K562 (cell line): Measurements from ENCODE around the gene NAP1L4. TPM values are rescaled to one million over a fixed set of nuclear protein-coding genes. Genes with fewer than 3 reads are reported as not detected.

Experiments
- ATAC-seq: fragments of 200-7000 bp; cut with Tn5 transposase; 3 replicates; pipeline ENCODE4 v1.9.1; 2020; ENCODE audit warnings: moderate library complexity
- BruUV-seq: library from RNA; stranded (reverse); fragments of 400-500 nt; replicated peaks from 2 replicates; lab custom pipeline; 2021; lab: Mats Ljungman, UMichigan
- CTCF ChIA-PET: fragments of 300-600 bp; formaldehyde crosslinking; extraction: SDS; loops from one replicate; lab custom pipeline; 2021; ENCODE audit warnings: low intra/inter-chr PET ratio; lab: Yijun Ruan, JAX
- POLR2A ChIA-PET: fragments of 300-600, 350-650 bp; sonication (Branson Sonifier 250); formaldehyde crosslinking; extraction: SDS; loops from one replicate; lab custom pipeline; 2021; ENCODE audit warnings: antibody characterized with exemption, inconsistent platforms; lab: Yijun Ruan, JAX
- DNase-seq, 4 experiments: peaks; one replicate each; pipeline versions ENCODE4 v3.0.0 to v3.0.0-alpha.2; 2011 to 2018; ENCODE audit warnings: low spot score in 3 of 4, mixed read lengths in 3 of 4; ENCODE audit errors: extremely low read depth in 1 of 4
- FAIRE-seq: peaks from 2 replicates; lab custom pipeline; 2011; peaks lifted over from hg19 to GRCh38; lab: Jason Lieb, UNC
- H2AFZ ChIP-seq: 2 replicates; pipeline ENCODE4 v1.6.0; 2011; ENCODE audit warnings: low read depth, low read length, control low read depth, inconsistent platforms
- H3K27ac ChIP-seq: fragments of 200-600 bp; 3 replicates; pipeline ENCODE4 v1.8.0; 2011; ENCODE audit warnings: low read depth, mild to moderate bottlenecking, control low read depth, inconsistent platforms, low read length, moderate library complexity, mixed read lengths; ENCODE audit errors: extremely low read depth
- H3K27me3 ChIP-seq, 2 experiments: fragments of 300-600 bp in 1 of 2; 2 replicates in 1 of 2; 3 replicates in 1 of 2; pipeline versions ENCODE4 v1.6.0 to v1.8.0; 2011; ENCODE audit warnings: inconsistent platforms in 2 of 2, low read length in 2 of 2, mild to moderate bottlenecking in 1 of 2, mixed read lengths in 1 of 2, moderate library complexity in 1 of 2; ENCODE audit not compliant: control insufficient read depth in 2 of 2, insufficient read depth in 2 of 2
- H3K36me3 ChIP-seq: fragments of 300-600 bp; 3 replicates; pipeline ENCODE4 v1.8.0; 2011; ENCODE audit warnings: mild to moderate bottlenecking, low read length, inconsistent platforms; ENCODE audit not compliant: control insufficient read depth, insufficient read depth
- H3K4me1 ChIP-seq, 2 experiments: fragments of 200-600 bp in 1 of 2; replicated peaks in 1 of 2; 2 replicates in 1 of 2; 3 replicates in 1 of 2; pipeline versions ENCODE4 v1.5.1 to v1.8.0; 2011; ENCODE audit warnings: inconsistent platforms in 2 of 2, low read length in 2 of 2, mild to moderate bottlenecking in 1 of 2, mixed read lengths in 1 of 2, moderate library complexity in 1 of 2; ENCODE audit not compliant: control insufficient read depth in 2 of 2, insufficient read depth in 2 of 2
- H3K4me2 ChIP-seq: 2 replicates; pipeline ENCODE4 v1.6.1; 2011; ENCODE audit warnings: low read length, control low read depth, inconsistent platforms, mixed read lengths; ENCODE audit not compliant: insufficient read depth
- H3K4me3 ChIP-seq: fragments of 200-600 bp; sonication (generic), shearing (Covaris generic); 2 replicates; pipeline ENCODE4 v1.5.1; 2016; ENCODE audit warnings: control low read depth, inconsistent platforms
- H3K79me2 ChIP-seq: fragments of 200-600 bp; 3 replicates; pipeline ENCODE4 v1.8.0; 2011; ENCODE audit warnings: low read length, inconsistent platforms; ENCODE audit not compliant: control insufficient read depth, insufficient read depth
- H3K9ac ChIP-seq, 2 experiments: 2 replicates each; pipeline versions ENCODE4 v1.6.0 to v1.6.1; 2011; ENCODE audit warnings: low read depth in 2 of 2, low read length in 2 of 2, control low read depth in 1 of 2, inconsistent platforms in 1 of 2, mild to moderate bottlenecking in 1 of 2, mixed read lengths in 1 of 2; ENCODE audit not compliant: insufficient read depth in 1 of 2
- H3K9me1 ChIP-seq: one replicate; pipeline ENCODE4 v1.6.0; 2011; ENCODE audit warnings: inconsistent platforms, mild to moderate bottlenecking, low read length, moderate library complexity; ENCODE audit not compliant: control insufficient read depth, insufficient read depth
- H3K9me3 ChIP-seq: replicated peaks from 2 replicates; pipeline ENCODE4 v1.5.1; 2011; ENCODE audit warnings: low read depth, low read length, inconsistent platforms; ENCODE audit not compliant: control insufficient read depth, insufficient read depth
- H4K20me1 ChIP-seq: replicated peaks from 2 replicates; pipeline ENCODE4 v1.6.1; 2011; ENCODE audit warnings: low read length, inconsistent platforms, mixed read lengths; ENCODE audit not compliant: control insufficient read depth, insufficient read depth
- ASH1L ChIP-seq: fragments of 450-650 bp; IDR thresholded peaks from 2 replicates; pipeline ENCODE4 v1.6.1; 2018; ENCODE audit warnings: borderline replicate concordance, mild to moderate bottlenecking, low read depth; ENCODE audit not compliant: partially characterized antibody
- BCOR ChIP-seq: fragments of 450-650 bp; IDR thresholded peaks from 2 replicates; pipeline ENCODE4 v1.6.1; 2016
- C11orf30 ChIP-seq: fragments of 450-650 bp; IDR thresholded peaks from 2 replicates; pipeline ENCODE4 v1.6.1; 2016; ENCODE audit warnings: low read depth, mild to moderate bottlenecking
- CEBPB ChIP-seq: fragments of 450-650 bp; IDR thresholded peaks from 2 replicates; pipeline ENCODE4 v1.6.1; 2016; ENCODE audit warnings: missing genetic modification characterization, missing compliant biosample characterization
- FOSL1 ChIP-seq: fragments of 200-800 bp; sonication (Bioruptor generic); conservative IDR thresholded peaks from 2 replicates; pipeline ENCODE4 v1.6.1; 2016; ENCODE audit warnings: missing genetic modification characterization, missing compliant biosample characterization
- IFI16 ChIP-seq: fragments of 250-450 bp; sonication (Bioruptor Pico); IDR thresholded peaks from 2 replicates; pipeline ENCODE4 v2.1.2; 2022; ENCODE audit warnings: mild to moderate bottlenecking, inconsistent platforms
- JUND ChIP-seq, 2 experiments: IDR thresholded peaks; 2 replicates in 1 of 2; 3 replicates in 1 of 2; pipeline ENCODE4 v1.6.1; 2011; ENCODE audit warnings: borderline replicate concordance in 2 of 2, low read depth in 2 of 2, low read length in 2 of 2, improper control_type of control experiment in 1 of 2, missing biosample characterization in 1 of 2, missing genetic modification characterization in 1 of 2, missing genetic modification reagents in 1 of 2
- L3MBTL2 ChIP-seq: fragments of 450-650 bp; IDR thresholded peaks from 2 replicates; pipeline ENCODE4 v1.6.1; 2016; ENCODE audit warnings: mild to moderate bottlenecking, moderate library complexity
- NFIC ChIP-seq: fragments of 450-650 bp; IDR thresholded peaks from 2 replicates; pipeline ENCODE4 v1.6.1; 2017; ENCODE audit warnings: mild to moderate bottlenecking, inconsistent platforms
- PRMT5 ChIP-seq: sonication (generic); formaldehyde crosslinking; IDR thresholded peaks from 2 replicates; pipeline ENCODE4 v1.5.0; 2020; ENCODE audit warnings: missing genetic modification reagents
- SMAD1 ChIP-seq: fragments of 150-350 bp; IDR thresholded peaks from 2 replicates; pipeline ENCODE4 v1.6.1; 2014; ENCODE audit warnings: low read length, low read depth; ENCODE audit not compliant: partially characterized antibody
- TBP ChIP-seq: optimal IDR thresholded peaks from 2 replicates; pipeline ENCODE3; 2011; ENCODE audit warnings: low read depth, low read length, improper control_type of control experiment
- THRAP3 ChIP-seq: fragments of 450-650 bp; IDR thresholded peaks from 2 replicates; pipeline ENCODE4 v1.6.1; 2016; ENCODE audit warnings: mild to moderate bottlenecking, inconsistent platforms, borderline replicate concordance
- ZBTB7A ChIP-seq: IDR thresholded peaks from 2 replicates; pipeline ENCODE4 v1.6.1; 2011; ENCODE audit warnings: low read depth, mild to moderate bottlenecking, low read length, moderate library complexity, borderline replicate concordance; ENCODE audit not compliant: control insufficient read depth
- ZFX ChIP-seq: sonication (generic); formaldehyde crosslinking; IDR thresholded peaks from 2 replicates; pipeline ENCODE4 v1.8.0; 2022; ENCODE audit warnings: mild to moderate bottlenecking, missing genetic modification reagents, moderate library complexity
- ZKSCAN8 ChIP-seq: fragments of 200-800 bp; sonication (Bioruptor generic); IDR thresholded peaks from 2 replicates; pipeline ENCODE4 v1.6.1; 2016; ENCODE audit warnings: missing genetic modification characterization, missing compliant biosample characterization
- ZNF695 ChIP-seq: fragments of 450-650 bp; formaldehyde crosslinking; IDR thresholded peaks from 2 replicates; pipeline ENCODE4 v1.4.0; 2020; ENCODE audit warnings: mild to moderate bottlenecking, moderate library complexity
- WGBS: fragments of 100-300 bp; shearing (Covaris generic); methylation state at CpG from one replicate; pipeline ENCODE4 v1.1.6; 2016; ENCODE audit warnings: low coverage, mixed read lengths; ENCODE audit not compliant: insufficient coverage; ENCODE audit errors: missing lambda C conversion rate; 5-methylcytosine and 5-hydroxymethylcytosine counted together
- in situ Hi-C: fragments of 300-500 bp; cut with MboI; formaldehyde crosslinking; loops from 4 replicates; pipeline ENCODE4 v1.15.0; 2018; ENCODE audit warnings: inconsistent platforms, mixed read lengths
- intact Hi-C: fragments of 100-400 bp; cut with micrococcal nuclease; formaldehyde crosslinking; loops from 2 replicates; pipeline ENCODE4 v1.14.2; 2022
- polyA plus RNA-seq, 8 experiments: library from polyadenylated mRNA; depleted of rRNA in 4 of 8; stranded (reverse) in 5 of 8; unstranded in 3 of 8; fragments of >200 nt; fragmentation: Nextera tagmentation in 2 of 8; fragmentation: Illumina TruSeq in 1 of 8; extraction: Ambion mirVana in 2 of 8; extraction: Trizol in 1 of 8; gene quantifications; 2 replicates each; pipeline versions ENCODE4 v1.2.1 to v1.2.3, GENCODE V29; 2011 to 2014; ENCODE audit warnings: inconsistent platforms in 1 of 8, missing spikeins in 1 of 8
- total RNA-seq, 7 experiments: library from RNA; depleted of rRNA in 6 of 7; stranded (reverse); fragments of >200 nt in 6 of 7; fragmentation: Illumina TruSeq in 2 of 7; extraction: Trizol in 2 of 7; gene quantifications; 2 replicates each; pipeline versions ENCODE4 v1.2.1 to v1.2.3, GENCODE V29; 2011 to 2021; ENCODE audit warnings: low replicate concordance in 1 of 7
- TF ChIP-seq, protein P1 (sequence below): fragments of 250-450 bp; sonication (Bioruptor Pico); IDR thresholded peaks from 2 replicates; pipeline ENCODE4 v1.5.0; 2021
- TF ChIP-seq, protein P2 (sequence below): fragments of 250-450 bp; sonication (Bioruptor Pico); IDR thresholded peaks from 2 replicates; pipeline ENCODE4 v1.4.0; 2020; ENCODE audit warnings: mild to moderate bottlenecking
- TF ChIP-seq, protein P3 (sequence below), 3 experiments: IDR thresholded peaks in 2 of 3; conservative IDR thresholded peaks in 1 of 3; 2 replicates each; pipeline ENCODE4 v1.5.1; 2011 to 2012; ENCODE audit warnings: low read length in 3 of 3, mild to moderate bottlenecking in 3 of 3, control low read depth in 2 of 3, improper control_type of control experiment in 1 of 3, inconsistent platforms in 1 of 3, low read depth in 1 of 3, mixed read lengths in 1 of 3, moderate library complexity in 1 of 3; ENCODE audit not compliant: insufficient read depth in 2 of 3

The NAP1L4 gene
- total and polyA plus RNA-seq, 9 of the 15 experiments (the other 6 are each of a cell fraction or from before 2014, with no cell fraction given), result 34.1 to 237 (median 179) TPM

DNA sequence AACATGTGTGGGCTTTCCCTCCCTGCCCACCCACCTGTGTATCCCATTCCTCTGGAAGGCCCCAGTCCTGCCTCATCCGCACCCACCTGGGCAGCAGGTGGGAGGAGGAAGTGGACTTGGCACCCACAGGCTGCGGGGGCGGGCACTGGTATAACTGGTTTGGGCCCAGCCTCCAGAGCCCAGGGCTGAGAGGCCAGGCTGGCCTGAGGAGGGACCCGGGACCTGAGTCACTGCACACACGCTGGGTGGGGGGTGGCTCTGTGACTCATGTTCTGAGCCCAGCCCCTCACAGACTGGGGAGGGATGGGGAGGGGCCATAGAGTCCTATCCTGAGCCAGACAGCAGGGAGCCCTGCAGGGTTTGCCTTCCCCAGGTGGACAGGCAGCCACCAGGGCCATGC lies 79.6 kb downstream of the NAP1L4 start:
- peak; percentile 91 for ATAC-seq
- H3K9ac ChIP-seq, result peak overlapping the region in 1 of 2 experiments; percentile 24; a peak in 2 of 4 replicates
- 30% methylated on average over 5 of the region's 5 CpGs for WGBS
- TF ChIP-seq, protein P1, sequence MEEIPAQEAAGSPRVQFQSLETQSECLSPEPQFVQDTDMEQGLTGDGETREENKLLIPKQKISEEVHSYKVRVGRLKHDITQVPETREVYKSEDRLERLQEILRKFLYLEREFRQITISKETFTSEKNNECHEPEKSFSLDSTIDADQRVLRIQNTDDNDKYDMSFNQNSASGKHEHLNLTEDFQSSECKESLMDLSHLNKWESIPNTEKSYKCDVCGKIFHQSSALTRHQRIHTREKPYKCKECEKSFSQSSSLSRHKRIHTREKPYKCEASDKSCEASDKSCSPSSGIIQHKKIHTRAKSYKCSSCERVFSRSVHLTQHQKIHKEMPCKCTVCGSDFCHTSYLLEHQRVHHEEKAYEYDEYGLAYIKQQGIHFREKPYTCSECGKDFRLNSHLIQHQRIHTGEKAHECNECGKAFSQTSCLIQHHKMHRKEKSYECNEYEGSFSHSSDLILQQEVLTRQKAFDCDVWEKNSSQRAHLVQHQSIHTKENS (CRISPR knock-in tag), result no peak
- no peak for TF ChIP-seq PRMT5 (CRISPR knock-in tag)
- no peak for TF ChIP-seq TBP
- TF ChIP-seq C11orf30, result no peak
- TF ChIP-seq CEBPB (tag), result no peak
- TF ChIP-seq, protein P2, sequence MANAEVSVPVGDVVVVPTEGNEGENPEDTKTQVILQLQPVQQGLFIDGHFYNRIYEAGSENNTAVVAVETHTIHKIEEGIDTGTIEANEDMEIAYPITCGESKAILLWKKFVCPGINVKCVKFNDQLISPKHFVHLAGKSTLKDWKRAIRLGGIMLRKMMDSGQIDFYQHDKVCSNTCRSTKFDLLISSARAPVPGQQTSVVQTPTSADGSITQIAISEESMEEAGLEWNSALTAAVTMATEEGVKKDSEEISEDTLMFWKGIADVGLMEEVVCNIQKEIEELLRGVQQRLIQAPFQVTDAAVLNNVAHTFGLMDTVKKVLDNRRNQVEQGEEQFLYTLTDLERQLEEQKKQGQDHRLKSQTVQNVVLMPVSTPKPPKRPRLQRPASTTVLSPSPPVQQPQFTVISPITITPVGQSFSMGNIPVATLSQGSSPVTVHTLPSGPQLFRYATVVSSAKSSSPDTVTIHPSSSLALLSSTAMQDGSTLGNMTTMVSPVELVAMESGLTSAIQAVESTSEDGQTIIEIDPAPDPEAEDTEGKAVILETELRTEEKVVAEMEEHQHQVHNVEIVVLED (CRISPR knock-in tag), result no peak
- no peak for TF ChIP-seq THRAP3
- no peak for TF ChIP-seq ZNF695
- TF ChIP-seq ZKSCAN8 (CRISPR knock-in tag), result no peak
- TF ChIP-seq FOSL1 (tag), result peak; percentile 77
- TF ChIP-seq ZFX (CRISPR knock-in tag), result no peak
- TF ChIP-seq NFIC, result 0 out of 2 replicates have a peak, but pooled peaks have one; percentile 9
- TF ChIP-seq ZBTB7A, result peak; percentile 94
- peak; percentile 93 for TF ChIP-seq JUND (IDR thresholded peaks at IDR 0.05; ENCODE audit: borderline replicate concordance, low read depth, low read length)
- TF ChIP-seq JUND (tag; IDR thresholded peaks at IDR 0.05; ENCODE audit: borderline replicate concordance, low read depth, low read length), result peak; percentile 64; the same call in 1 of the 3 replicates
- no peak for TF ChIP-seq IFI16 (CRISPR knock-in tag)
- no peak for TF ChIP-seq ASH1L
- TF ChIP-seq SMAD1, result no peak
- TF ChIP-seq, protein P3, sequence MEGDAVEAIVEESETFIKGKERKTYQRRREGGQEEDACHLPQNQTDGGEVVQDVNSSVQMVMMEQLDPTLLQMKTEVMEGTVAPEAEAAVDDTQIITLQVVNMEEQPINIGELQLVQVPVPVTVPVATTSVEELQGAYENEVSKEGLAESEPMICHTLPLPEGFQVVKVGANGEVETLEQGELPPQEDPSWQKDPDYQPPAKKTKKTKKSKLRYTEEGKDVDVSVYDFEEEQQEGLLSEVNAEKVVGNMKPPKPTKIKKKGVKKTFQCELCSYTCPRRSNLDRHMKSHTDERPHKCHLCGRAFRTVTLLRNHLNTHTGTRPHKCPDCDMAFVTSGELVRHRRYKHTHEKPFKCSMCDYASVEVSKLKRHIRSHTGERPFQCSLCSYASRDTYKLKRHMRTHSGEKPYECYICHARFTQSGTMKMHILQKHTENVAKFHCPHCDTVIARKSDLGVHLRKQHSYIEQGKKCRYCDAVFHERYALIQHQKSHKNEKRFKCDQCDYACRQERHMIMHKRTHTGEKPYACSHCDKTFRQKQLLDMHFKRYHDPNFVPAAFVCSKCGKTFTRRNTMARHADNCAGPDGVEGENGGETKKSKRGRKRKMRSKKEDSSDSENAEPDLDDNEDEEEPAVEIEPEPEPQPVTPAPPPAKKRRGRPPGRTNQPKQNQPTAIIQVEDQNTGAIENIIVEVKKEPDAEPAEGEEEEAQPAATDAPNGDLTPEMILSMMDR (IDR thresholded peaks at IDR 0.05 in 2 of 3, conservative IDR thresholded peaks at IDR 0.05 in 1 of 3; ENCODE audit: insufficient read depth in 2 of 3, low read depth in 1 of 3, low read length in 3 of 3), result no peak
- TF ChIP-seq BCOR, result no peak
- TF ChIP-seq L3MBTL2, result no peak

More for the DNA sequence above, 79.6 kb downstream of the NAP1L4 start:
- CTCF ChIA-PET, result no interaction called here
- POLR2A ChIA-PET, result interaction anchor here (1.1 to 2.0 kb wide), 2 partner anchors 8 to 28 kb away, joined by 3 to 6 read pairs; no protein-coding TSS in a partner anchor
- Histone ChIP-seq H3K27ac (peak overlapping the region; percentile 39; the same call in 1 of the 3 replicates), H3K4me3 (no peak overlapping the region), H3K9me1 (no peaks in the 10 kb centered on the region), H3K27me3 (no peaks in the 10 kb centered on the region), H3K9me3 (no peaks in the 10 kb centered on the region), H4K20me1 (no peaks in the 10 kb centered on the region), H3K4me1 (peaks cover 14 to 79% of the 10 kb centered on the region in 2 experiments; a peak in 4 of 5 replicates), H3K36me3 (no peaks in the 10 kb centered on the region), H3K79me2 (no peaks in the 10 kb centered on the region), H2AFZ (no peak overlapping the region), H3K4me2 (no peak overlapping the region)
- FAIRE-seq, result peak; percentile 83
- peak; percentile 87 to 93 (median 91) for DNase-seq
- in situ Hi-C loops, result no loop called here
- BruUV-seq, result no TSS peak
- intact Hi-C loops, result no loop called here
